ENCODE measurements around the gene EMC8. TPM values are rescaled to one million over a fixed set of nuclear protein-coding genes. Genes with fewer than 3 reads are reported as not detected.
A peak's percentile ranks its signal among the peaks of the same experiment; 100 is the strongest.

Gene EMC8
- total RNA-seq, 6 experiments from 2014 or later = 9.2 to 22.4 (median 12.1) TPM

DNA sequence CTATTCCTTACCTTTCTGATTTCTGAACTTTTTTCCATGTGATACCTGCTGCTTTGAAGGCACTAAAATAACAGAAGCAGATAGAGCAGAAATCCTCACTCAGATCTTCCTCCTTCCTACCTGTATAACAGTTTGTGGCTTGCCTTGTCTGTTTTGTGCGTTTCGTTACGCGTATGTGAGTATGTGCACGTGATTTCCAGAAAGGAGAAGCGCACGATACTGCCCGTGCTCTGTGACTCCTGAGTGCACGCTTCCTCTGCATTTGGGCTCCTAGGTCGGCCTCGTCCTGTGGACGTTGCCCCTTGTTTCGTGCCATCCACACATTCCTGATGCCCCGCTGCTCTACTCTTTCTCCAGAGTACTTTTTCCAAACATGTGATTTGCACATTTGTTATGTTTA lies 4.2 kb upstream of the EMC8 start:
- WGBS (ENCODE audit: insufficient coverage, low coverage, low lambda C conversion rate, missing lambda C conversion rate) = 76% methylated on average over 13 of the region's 14 CpGs
- no peak overlapping the region for H3K27ac ChIP-seq
- DNase-seq (no peak), ATAC-seq (no peak)
- H3K4me1 ChIP-seq = peaks cover 0 to 9% (median 4%) of the 10 kb centered on the region in 4 donors
- H3K4me3 ChIP-seq = no peak overlapping the region
- no peaks in the 10 kb centered on the region for H3K27me3 ChIP-seq
- TF ChIP-seq POLR2A (IDR thresholded peaks at IDR 0.05) = no peak
- H3K9me3 ChIP-seq = no peaks in the 10 kb centered on the region
- intact Hi-C loops (cut with DNase I) = no loop called here
- H3K36me3 ChIP-seq = peaks cover 0 to 55% (median 23%) of the 10 kb centered on the region in 4 donors

GRCh38 chr16:85800321-85800669 lies 951 bp upstream of the EMC8 start:
- Histone ChIP-seq H3K4me1 (peaks cover 0 to 22% (median 11%) of the 10 kb centered on the region in 4 donors), H3K4me3 (peak overlapping the region; percentile 96 to 100 (median 98)), H3K27ac (peak overlapping the region in 2 of 3 donors; percentile 93 to 95), H3K36me3 (peaks cover 0 to 41% (median 11%) of the 10 kb centered on the region in 4 donors), H3K27me3 (no peaks in the 10 kb centered on the region), H3K9me3 (no peaks in the 10 kb centered on the region)
- no peak for TF ChIP-seq CTCF (IDR thresholded peaks at IDR 0.05)
- no peak for TF ChIP-seq POLR2A (IDR thresholded peaks at IDR 0.05)
- no peak for DNase-seq
- 2% methylated on average over 8 of the region's 9 CpGs for WGBS (ENCODE audit: insufficient coverage, low coverage, low lambda C conversion rate, missing lambda C conversion rate)
- ATAC-seq = peak in 1 of 4 donors; percentile 2
- intact Hi-C loops (cut with DNase I) = no loop called here

DNA sequence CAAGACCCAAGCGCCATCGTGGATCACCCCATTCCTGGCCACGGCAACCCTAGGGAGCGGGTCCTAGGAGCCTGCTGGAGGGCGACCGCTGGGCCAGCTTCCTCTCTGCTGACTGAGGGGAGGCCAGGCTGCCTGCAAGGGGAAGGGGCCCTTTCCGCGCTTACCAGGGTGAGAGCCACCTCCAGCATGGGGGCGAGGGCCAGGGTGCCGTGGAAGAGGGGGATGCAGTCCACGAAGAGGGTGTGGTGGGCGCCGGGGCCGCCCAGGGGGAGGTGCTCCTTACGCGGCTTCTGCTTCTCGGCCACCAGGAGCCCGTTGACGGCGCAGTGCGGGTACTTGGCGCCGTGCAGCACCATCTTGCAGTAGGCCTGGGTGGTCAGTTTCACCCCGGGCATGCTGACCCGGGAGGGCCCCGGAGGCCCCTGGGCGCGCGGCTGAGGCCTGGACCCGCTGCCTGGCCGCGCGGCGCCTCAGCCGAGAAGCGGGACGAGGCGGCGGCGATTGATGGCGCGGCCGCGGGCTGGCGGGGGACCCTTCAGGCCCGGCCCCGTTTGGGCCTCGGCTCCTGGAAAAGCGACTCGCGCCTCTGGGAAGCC lies 345 bp downstream of the EMC8 start:
- H3K9me3 ChIP-seq = no peaks in the 10 kb centered on the region
- intact Hi-C loops (cut with DNase I) = no loop called here
- peak; percentile 4 to 46 (median 30) for ATAC-seq

GRCh38 chr16:85798283-85798776 lies 1.0 kb downstream of the EMC8 start:
- no peaks in the 10 kb centered on the region for H3K9me3 ChIP-seq
- peak overlapping the region; percentile 96 to 100 (median 98) for H3K4me3 ChIP-seq
- ATAC-seq = no peak
- DNase-seq = no peak
- intact Hi-C loops (cut with DNase I) = no loop called here
- WGBS (ENCODE audit: insufficient coverage, low coverage, low lambda C conversion rate, missing lambda C conversion rate) = 3% methylated on average over 16 of the region's 17 CpGs
- H3K27ac ChIP-seq = peak overlapping the region in 1 of 3 donors; percentile 95
- TF ChIP-seq POLR2A (IDR thresholded peaks at IDR 0.05) (no peak), CTCF (IDR thresholded peaks at IDR 0.05) (no peak)
- H3K4me1 ChIP-seq = peaks cover 0 to 22% (median 11%) of the 10 kb centered on the region in 4 donors
- no peaks in the 10 kb centered on the region for H3K27me3 ChIP-seq
- H3K36me3 ChIP-seq = peaks cover 0 to 24% (median 5%) of the 10 kb centered on the region in 4 donors

More for the DNA sequence above, 345 bp downstream of the EMC8 start:
- TF ChIP-seq POLR2A (IDR thresholded peaks at IDR 0.05) (no peak), CTCF (IDR thresholded peaks at IDR 0.05) (no peak)
- Histone ChIP-seq H3K27ac (peak overlapping the region; percentile 43 to 95 (median 93)), H3K4me1 (peaks cover 0 to 22% (median 11%) of the 10 kb centered on the region in 4 donors), H3K4me3 (peak overlapping the region; percentile 96 to 100 (median 98)), H3K27me3 (no peaks in the 10 kb centered on the region), H3K36me3 (peaks cover 0 to 31% (median 7%) of the 10 kb centered on the region in 4 donors)
- peak; percentile 47 to 66 (median 56) for DNase-seq
- 5% methylated on average over 4 of the region's 51 CpGs for WGBS (ENCODE audit: insufficient coverage, low coverage, low lambda C conversion rate, missing lambda C conversion rate)

- Histone ChIP-seq H3K36me3 (peaks cover 0 to 7% (median 0%) of the 10 kb centered on the region in 4 donors), H3K4me3 (no peak overlapping the region), H3K27me3 (no peaks in the 10 kb centered on the region), H3K4me1 (peaks cover 0 to 22% (median 11%) of the 10 kb centered on the region in 4 donors), H3K9me3 (no peaks in the 10 kb centered on the region), H3K27ac (no peak overlapping the region)
- TF ChIP-seq CTCF (IDR thresholded peaks at IDR 0.05) (no peak), POLR2A (IDR thresholded peaks at IDR 0.05) (no peak)
- DNase-seq (no peak), ATAC-seq (no peak)
- intact Hi-C loops (cut with DNase I) = no loop called here
- WGBS (ENCODE audit: insufficient coverage, low coverage, low lambda C conversion rate, missing lambda C conversion rate) = 66% methylated on average over 6 of the region's 7 CpGs
These were observed 2.7 kb downstream of the EMC8 start for GRCh38 chr16:85796599-85796998.

Measured in right lobe of liver (tissue), 6 donors.